ENCODE results near the gene AIFM3. TPM values are rescaled to one million over a fixed set of nuclear protein-coding genes. Genes with fewer than 3 reads are reported as not detected.
A peak's percentile ranks its signal among the peaks of the same experiment; 100 is the strongest.

The AIFM3 gene
- total RNA-seq, 4 donors from 2014 or later: 9.5 to 21.9 (median 11.7) TPM

- peak overlapping the region; percentile 79 to 97 (median 90) for H3K27ac ChIP-seq
- H3K4me3 ChIP-seq: peak overlapping the region; percentile 57 to 88 (median 80)
- TF ChIP-seq, protein P1, sequence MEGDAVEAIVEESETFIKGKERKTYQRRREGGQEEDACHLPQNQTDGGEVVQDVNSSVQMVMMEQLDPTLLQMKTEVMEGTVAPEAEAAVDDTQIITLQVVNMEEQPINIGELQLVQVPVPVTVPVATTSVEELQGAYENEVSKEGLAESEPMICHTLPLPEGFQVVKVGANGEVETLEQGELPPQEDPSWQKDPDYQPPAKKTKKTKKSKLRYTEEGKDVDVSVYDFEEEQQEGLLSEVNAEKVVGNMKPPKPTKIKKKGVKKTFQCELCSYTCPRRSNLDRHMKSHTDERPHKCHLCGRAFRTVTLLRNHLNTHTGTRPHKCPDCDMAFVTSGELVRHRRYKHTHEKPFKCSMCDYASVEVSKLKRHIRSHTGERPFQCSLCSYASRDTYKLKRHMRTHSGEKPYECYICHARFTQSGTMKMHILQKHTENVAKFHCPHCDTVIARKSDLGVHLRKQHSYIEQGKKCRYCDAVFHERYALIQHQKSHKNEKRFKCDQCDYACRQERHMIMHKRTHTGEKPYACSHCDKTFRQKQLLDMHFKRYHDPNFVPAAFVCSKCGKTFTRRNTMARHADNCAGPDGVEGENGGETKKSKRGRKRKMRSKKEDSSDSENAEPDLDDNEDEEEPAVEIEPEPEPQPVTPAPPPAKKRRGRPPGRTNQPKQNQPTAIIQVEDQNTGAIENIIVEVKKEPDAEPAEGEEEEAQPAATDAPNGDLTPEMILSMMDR (IDR thresholded peaks at IDR 0.05): no peak
- no peak for TF ChIP-seq POLR2A (IDR thresholded peaks at IDR 0.05)
- H3K36me3 ChIP-seq: peaks cover 0 to 21% (median 0%) of the 10 kb centered on the region in 3 donors
- no peaks in the 10 kb centered on the region for H3K27me3 ChIP-seq
- H3K4me1 ChIP-seq: peaks cover 0 to 27% (median 21%) of the 10 kb centered on the region in 4 donors
- no peaks in the 10 kb centered on the region for H3K9me3 ChIP-seq
- no peak for DNase-seq
Measured at GRCh38 chr22:20982563-20982882, 15.5 kb downstream of the AIFM3 start.

DNA sequence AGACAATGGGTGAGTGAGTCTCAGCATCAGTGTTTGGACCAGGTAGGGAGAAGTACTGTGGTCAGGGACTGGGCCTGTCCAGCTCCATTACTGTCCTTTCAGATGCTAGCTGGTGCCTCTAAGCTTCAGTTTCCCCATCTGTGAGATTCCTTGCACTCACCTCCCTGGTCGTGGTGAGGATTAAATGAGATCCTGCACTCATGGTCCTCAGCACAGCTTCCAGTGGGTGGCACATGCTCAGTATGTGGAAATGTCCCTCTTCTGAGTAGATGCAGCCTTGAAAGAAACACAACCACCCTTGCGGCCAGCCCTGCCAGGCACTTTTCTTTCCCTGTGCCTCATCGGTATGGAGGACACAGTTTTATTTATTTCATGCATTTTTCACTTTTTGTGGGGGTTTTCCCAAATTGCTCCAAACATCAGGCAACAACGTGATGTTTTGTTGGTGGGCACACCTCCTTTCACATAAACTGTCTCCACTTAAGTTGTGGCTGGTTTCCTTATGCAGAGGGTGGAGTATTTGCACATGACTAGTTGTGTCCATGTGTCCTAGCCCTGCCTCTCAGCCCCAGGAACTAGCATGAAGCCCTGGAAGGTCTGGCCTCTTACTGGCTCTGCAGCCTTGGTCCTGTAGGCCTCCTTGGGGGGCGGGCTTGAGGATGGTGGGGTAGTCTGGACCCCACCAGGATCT, 16.2 kb downstream of the AIFM3 start:
- H3K27ac ChIP-seq: no peak overlapping the region

GRCh38 chr22:20985720-20986119, 18.7 kb downstream of the AIFM3 start:
- TF ChIP-seq, protein P1 (IDR thresholded peaks at IDR 0.05): no peak
- no peak for TF ChIP-seq POLR2A (IDR thresholded peaks at IDR 0.05)
- no peak for DNase-seq
- Histone ChIP-seq H3K4me3 (no peak overlapping the region), H3K27me3 (no peaks in the 10 kb centered on the region), H3K36me3 (peaks cover 0 to 39% (median 0%) of the 10 kb centered on the region in 3 donors), H3K9me3 (no peaks in the 10 kb centered on the region), H3K27ac (no peak overlapping the region), H3K4me1 (peaks cover 0 to 18% (median 16%) of the 10 kb centered on the region in 4 donors)

More for the DNA sequence above, 16.2 kb downstream of the AIFM3 start:
- Histone ChIP-seq H3K36me3 (peaks cover 0 to 28% (median 0%) of the 10 kb centered on the region in 3 donors), H3K4me1 (peaks cover 0 to 27% (median 21%) of the 10 kb centered on the region in 4 donors), H3K4me3 (peak overlapping the region; percentile 57 to 88 (median 80)), H3K27me3 (no peaks in the 10 kb centered on the region), H3K9me3 (no peaks in the 10 kb centered on the region)
- TF ChIP-seq POLR2A (IDR thresholded peaks at IDR 0.05): no peak
- TF ChIP-seq, protein P1 (IDR thresholded peaks at IDR 0.05): no peak
- no peak for DNase-seq

DNA sequence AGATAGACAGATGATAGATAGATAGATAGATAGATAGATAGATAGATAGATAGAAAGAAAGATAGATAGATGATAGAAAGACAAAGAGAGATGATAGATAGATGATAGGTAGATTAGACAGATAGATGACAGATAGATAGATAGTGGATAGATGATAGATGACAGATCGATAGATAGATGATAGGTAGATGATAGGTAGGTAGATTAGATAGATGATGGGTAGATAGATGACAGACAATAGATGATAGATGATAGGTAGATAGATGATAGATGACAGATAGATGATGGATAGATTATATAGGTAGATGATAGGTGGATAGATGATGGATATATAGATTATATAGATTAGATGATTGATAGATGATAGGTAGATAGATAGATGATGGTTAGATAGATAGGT, 19.3 kb downstream of the AIFM3 start:
- peaks cover 0 to 13% (median 10%) of the 10 kb centered on the region in 4 donors for H3K4me1 ChIP-seq
- no peak for TF ChIP-seq POLR2A (IDR thresholded peaks at IDR 0.05)
- TF ChIP-seq, protein P1 (IDR thresholded peaks at IDR 0.05): no peak
- no peak for DNase-seq
- no peaks in the 10 kb centered on the region for H3K9me3 ChIP-seq
- H3K27me3 ChIP-seq: no peaks in the 10 kb centered on the region
- no peak overlapping the region for H3K27ac ChIP-seq
- peaks cover 0 to 45% (median 0%) of the 10 kb centered on the region in 3 donors for H3K36me3 ChIP-seq
- no peak overlapping the region for H3K4me3 ChIP-seq

GRCh38 chr22:20987375-20987774, 20.3 kb downstream of the AIFM3 start:
- no peak for TF ChIP-seq POLR2A (IDR thresholded peaks at IDR 0.05)
- TF ChIP-seq, protein P1 (IDR thresholded peaks at IDR 0.05): no peak
- no peaks in the 10 kb centered on the region for H3K27me3 ChIP-seq
- no peaks in the 10 kb centered on the region for H3K9me3 ChIP-seq
- H3K27ac ChIP-seq: no peak overlapping the region
- DNase-seq: no peak
- no peak overlapping the region for H3K4me3 ChIP-seq
- peaks cover 0 to 12% (median 7%) of the 10 kb centered on the region in 4 donors for H3K4me1 ChIP-seq
- peaks cover 0 to 55% (median 0%) of the 10 kb centered on the region in 3 donors for H3K36me3 ChIP-seq
